ENCODE results near the gene TRIO. TPM values are rescaled to one million over a fixed set of nuclear protein-coding genes. Genes with fewer than 3 reads are reported as not detected.

Gene TRIO
- total RNA-seq, 1 donor from 2014 or later = 148 TPM

DNA sequence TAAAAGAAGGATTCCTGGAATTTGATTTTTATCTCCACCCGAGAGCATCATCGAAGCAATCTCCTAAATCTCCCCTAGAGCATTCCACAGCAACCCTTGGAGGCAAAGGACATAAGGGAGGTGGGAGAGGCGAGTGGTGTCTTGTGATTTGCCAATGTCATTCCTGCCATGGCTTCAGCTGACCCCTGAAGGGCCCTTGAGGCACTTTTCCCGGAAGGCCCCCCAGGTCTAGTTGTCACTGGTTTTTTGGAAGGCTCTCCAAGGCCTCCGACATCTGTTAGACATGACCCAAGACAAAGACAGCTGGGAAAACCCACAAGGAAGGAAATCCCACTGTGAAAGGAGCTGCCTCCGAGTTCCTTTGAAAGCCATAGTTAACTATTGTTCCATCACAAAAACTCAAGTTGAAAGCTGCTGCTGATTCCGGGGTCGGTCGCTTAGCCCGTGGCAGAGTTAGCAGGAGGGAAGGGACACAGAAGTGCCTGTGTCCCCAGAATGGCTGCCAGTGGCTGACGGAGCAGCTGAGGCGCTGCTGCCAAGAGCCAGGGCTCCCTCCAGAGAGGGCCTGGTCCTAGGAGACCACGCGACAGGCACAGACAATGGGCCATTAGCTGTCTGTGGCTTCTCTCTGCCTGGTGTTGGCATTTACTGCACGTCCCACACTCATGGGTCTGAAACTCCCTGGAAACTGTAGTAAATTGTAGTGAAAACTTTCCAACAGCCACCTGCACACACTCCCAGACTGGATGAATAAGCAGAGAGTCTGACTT, 24.4 kb upstream of the TRIO start:
- DNase-seq (no peak), ATAC-seq (no peak)
- no peak for TF ChIP-seq CTCF (IDR thresholded peaks at IDR 0.05)
- no peak overlapping the region for H3K27ac ChIP-seq
- no peaks in the 10 kb centered on the region for H3K36me3 ChIP-seq
- no peak overlapping the region for H3K4me3 ChIP-seq
- no peaks in the 10 kb centered on the region for H3K9me3 ChIP-seq
- intact Hi-C loops (cut with DNase I) = no loop called here
- no peaks in the 10 kb centered on the region for H3K27me3 ChIP-seq
- no peaks in the 10 kb centered on the region for H3K4me1 ChIP-seq

- no peaks in the 10 kb centered on the region for H3K4me1 ChIP-seq
- H3K27ac ChIP-seq = no peak overlapping the region
- ATAC-seq = no peak
- H3K27me3 ChIP-seq = no peaks in the 10 kb centered on the region
- no peak for DNase-seq
- no peak for TF ChIP-seq CTCF (IDR thresholded peaks at IDR 0.05)
- intact Hi-C loops (cut with DNase I) = no loop called here
- no peaks in the 10 kb centered on the region for H3K9me3 ChIP-seq
- no peak overlapping the region for H3K4me3 ChIP-seq
- no peaks in the 10 kb centered on the region for H3K36me3 ChIP-seq
Observed at GRCh38 chr5:14120176-14120575, 23.0 kb upstream of the TRIO start.

GRCh38 chr5:14121552-14121951, 21.6 kb upstream of the TRIO start:
- no peak for DNase-seq
- intact Hi-C loops (cut with DNase I) = no loop called here
- Histone ChIP-seq H3K9me3 (no peaks in the 10 kb centered on the region), H3K27ac (no peak overlapping the region), H3K36me3 (no peaks in the 10 kb centered on the region), H3K27me3 (no peaks in the 10 kb centered on the region), H3K4me3 (no peak overlapping the region), H3K4me1 (no peaks in the 10 kb centered on the region)
- no peak for ATAC-seq
- TF ChIP-seq CTCF (IDR thresholded peaks at IDR 0.05) = no peak

- Histone ChIP-seq H3K27ac (no peak overlapping the region), H3K27me3 (no peaks in the 10 kb centered on the region), H3K4me3 (no peak overlapping the region), H3K9me3 (no peaks in the 10 kb centered on the region), H3K4me1 (no peaks in the 10 kb centered on the region), H3K36me3 (no peaks in the 10 kb centered on the region)
- DNase-seq (no peak), ATAC-seq (no peak)
- intact Hi-C loops (cut with DNase I) = no loop called here
- no peak for TF ChIP-seq CTCF (IDR thresholded peaks at IDR 0.05)
Observed at GRCh38 chr5:14122089-14122488, 21.1 kb upstream of the TRIO start.

- no peak for ATAC-seq
- intact Hi-C loops (cut with DNase I) = no loop called here
- H3K27me3 ChIP-seq = no peaks in the 10 kb centered on the region
- no peak overlapping the region for H3K27ac ChIP-seq
- no peak for DNase-seq
- H3K4me3 ChIP-seq = no peak overlapping the region
- no peaks in the 10 kb centered on the region for H3K9me3 ChIP-seq
- H3K4me1 ChIP-seq = no peaks in the 10 kb centered on the region
- no peaks in the 10 kb centered on the region for H3K36me3 ChIP-seq
- TF ChIP-seq CTCF (IDR thresholded peaks at IDR 0.05) = no peak
Observed at GRCh38 chr5:14123551-14123950, 19.6 kb upstream of the TRIO start.

Data from upper lobe of right lung (tissue), 1 donor.